NOMO-1 treated with DMSO at 0.1 percent for 48 hours (cell line): ENCODE results near the gene DOCK9.
"Not testable (repeated sequence)": the region's sequence is repeated elsewhere in the genome, so short reads cannot be mapped to it uniquely, and the experiment has no call there.

ENCODE experiments used
- DNase-seq: peaks from one replicate; lab custom pipeline; 2025; ENCODE audit not compliant: unreplicated experiment; lab: John Stamatoyannopoulos, UW

The DOCK9 gene

GRCh38 chr13:98829541-98829940 lies 148.3 kb downstream of the DOCK9 start:
- no peak for DNase-seq

DNA sequence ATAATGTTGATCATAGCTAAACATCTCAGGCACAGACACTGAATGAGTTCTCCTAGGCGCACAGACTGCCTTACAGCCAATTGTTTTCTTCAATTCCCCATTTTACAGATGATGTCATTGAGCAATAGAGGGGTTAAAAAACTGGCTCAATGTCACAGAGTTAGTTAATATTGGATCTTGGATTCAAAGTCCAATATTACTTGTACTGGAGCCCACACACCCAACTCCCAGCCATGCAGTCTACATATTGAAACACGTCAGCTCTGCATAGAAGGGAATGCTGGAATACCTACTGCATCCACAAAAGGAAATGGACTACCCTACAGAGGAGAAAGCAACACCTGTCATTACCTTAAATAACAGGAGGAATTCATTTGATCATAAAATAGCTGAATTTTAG lies 149.2 kb downstream of the DOCK9 start:
- no peak for DNase-seq

GRCh38 chr13:98827449-98827848 lies 150.4 kb downstream of the DOCK9 start:
- no peak for DNase-seq

DNA sequence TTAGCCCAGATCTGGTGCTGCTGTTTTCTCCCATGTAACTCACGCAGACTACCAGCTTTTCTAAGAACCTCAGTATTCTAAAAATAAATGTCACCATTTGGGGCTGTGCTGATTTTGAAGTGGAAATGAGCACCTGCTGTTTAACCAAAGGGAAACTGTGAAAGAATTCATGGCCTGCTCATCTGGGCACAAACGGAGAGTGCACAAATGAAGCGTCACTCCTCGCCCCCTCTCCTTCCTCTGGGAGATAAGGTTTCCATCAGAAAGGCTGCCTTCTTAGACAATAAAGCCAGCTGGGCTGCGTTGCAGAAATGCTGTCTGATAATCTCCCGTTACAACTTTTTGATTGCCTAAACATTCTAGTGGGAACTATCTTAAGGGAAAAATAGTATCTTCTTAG lies 151.7 kb downstream of the DOCK9 start:
- no peak for DNase-seq

DNA sequence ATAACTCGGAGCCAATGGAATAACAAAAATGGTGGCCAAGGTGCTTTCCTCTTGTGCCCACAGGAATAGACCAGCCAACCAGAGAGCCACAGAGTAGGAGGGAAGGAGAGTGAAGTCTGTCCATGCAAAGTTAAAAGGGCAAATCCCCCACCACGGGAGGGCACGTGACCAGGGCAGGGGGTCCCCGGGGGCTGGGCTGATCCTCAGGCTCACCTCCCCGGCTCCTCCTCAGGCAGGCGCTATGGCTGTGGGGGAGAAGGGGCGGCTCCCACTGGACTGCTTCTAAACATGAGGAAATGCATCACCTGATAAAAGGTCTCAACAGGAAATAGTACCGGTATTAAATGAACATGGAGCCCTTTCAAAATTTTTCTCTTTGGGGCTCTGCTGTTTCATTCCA lies 152.2 kb downstream of the DOCK9 start:
- no peak for DNase-seq

GRCh38 chr13:98824376-98825160 lies 153.3 kb downstream of the DOCK9 start:
- DNase-seq: no peak

- DNase-seq: no peak
Observed at GRCh38 chr13:98823442-98823841, 154.4 kb downstream of the DOCK9 start.

DNA sequence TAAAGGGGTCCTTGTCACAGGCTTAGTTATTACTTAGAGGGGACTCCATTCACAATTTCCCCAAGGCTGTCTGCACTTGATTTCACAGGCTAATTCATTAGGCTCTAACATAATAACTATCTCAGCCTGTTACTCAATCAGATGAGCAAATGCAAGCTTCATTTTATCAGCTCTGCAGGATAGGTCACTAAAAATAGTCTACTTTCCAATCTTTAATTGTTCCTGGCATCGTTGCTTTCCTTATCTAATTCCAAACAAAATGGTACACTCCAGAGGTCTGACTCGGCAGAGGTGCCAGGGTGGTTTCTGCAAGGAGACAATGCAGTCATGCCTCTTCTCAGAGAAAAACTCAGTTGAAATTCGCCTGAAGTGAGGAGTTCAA lies 155.6 kb downstream of the DOCK9 start:
- no peak for DNase-seq

- DNase-seq: no peak
Observed at GRCh38 chr13:98821372-98822224, 156.3 kb downstream of the DOCK9 start.

DNA sequence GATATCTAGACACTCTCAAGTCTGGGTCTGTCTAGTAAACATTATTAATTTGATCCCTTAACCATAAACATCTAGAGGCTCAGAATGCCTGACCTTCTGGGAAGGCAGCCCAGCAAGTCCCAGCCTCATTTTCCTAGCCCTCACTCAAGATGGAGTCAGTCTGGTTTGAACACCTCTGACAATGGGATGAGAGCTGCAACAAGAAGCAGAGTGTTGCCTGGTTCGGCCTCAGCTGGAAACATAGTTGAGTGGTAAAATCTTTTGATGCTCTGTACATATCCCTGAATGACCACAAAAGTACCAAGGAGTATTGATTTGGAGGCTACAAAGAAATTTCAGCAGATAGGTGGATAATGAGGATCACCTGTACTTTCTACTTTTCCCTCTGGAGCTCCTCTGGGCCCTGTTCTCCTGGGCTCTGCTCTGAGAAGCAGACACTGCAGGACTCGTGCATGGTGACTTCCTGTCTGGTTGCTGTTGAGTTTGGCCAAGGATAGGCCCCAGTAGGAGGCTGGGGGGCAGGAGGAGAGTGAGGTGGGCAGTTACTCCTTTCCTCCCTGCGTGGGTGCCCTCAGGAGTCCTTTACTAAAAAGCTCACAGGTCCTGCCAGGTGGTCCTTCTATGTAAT lies 157.0 kb downstream of the DOCK9 start:
- no peak for DNase-seq

DNA sequence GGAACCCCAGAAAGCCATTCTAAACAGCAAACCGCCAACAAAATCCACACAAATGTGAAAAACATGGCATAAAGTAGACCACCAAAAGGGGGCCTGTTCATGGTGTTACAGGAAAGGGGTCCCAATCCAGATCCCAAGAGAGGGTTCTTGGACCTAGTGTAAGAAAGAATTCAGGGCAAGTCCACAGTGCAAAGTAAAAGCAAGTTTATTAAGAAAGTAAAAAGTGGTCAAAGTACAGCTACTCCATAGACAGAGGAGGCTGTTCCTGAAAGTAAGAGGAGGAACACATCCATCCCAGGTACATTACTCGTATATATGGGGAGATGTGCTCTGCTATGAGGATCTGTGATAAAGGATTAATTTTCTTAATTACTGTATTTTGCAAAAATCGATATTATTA lies 157.6 kb downstream of the DOCK9 start:
- DNase-seq: no peak

DNA sequence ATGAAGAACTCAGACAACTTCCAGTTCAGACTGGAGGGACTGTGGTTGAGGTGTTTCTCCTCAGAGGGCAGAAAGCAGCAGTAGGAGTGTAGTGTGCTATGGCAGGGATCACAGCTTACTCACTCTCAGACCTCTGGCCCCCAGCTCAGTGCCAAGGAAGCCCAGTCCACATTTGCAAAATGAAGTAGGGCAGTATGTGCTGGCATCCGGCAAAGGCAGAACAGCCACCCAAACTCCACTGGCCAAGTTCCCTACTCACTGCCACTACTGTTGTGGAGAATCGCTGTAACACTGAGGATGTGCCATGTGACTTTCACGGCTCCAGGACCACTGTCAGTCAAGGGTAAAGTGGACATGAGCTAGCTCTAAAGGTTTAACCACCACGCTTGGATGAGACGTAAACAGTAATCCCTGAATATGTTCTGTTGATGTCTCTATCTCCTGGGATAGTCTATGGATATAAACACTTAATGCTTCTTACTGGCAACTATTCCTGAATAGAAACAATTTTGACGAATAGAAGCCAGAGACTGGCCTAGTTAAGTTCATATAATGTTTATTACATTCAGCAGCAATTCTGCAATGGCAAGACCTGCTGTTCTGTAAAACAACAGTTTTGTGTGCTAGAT lies 158.4 kb downstream of the DOCK9 start:
- no peak for DNase-seq

DNA sequence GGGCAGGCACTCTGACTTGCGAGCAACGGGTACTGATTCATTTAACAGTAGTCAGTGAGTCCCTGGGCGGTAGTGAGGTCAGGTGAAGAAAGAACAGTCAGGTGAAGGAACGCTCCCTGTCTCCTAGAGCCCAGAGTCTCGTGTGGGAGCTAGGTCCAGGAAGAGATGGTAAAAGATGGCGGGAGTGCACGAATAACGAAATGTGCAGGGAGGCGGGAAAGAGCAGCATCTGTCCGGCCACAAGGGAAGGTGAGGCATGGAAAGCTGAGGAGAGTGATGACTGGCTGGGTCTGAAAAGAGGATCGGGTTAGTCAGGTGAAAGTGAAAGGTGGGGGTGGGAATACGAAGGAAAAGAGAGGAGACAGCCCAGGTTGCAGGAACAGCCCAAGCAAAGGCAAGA lies 161.5 kb downstream of the DOCK9 start:
- DNase-seq: no peak

DNA sequence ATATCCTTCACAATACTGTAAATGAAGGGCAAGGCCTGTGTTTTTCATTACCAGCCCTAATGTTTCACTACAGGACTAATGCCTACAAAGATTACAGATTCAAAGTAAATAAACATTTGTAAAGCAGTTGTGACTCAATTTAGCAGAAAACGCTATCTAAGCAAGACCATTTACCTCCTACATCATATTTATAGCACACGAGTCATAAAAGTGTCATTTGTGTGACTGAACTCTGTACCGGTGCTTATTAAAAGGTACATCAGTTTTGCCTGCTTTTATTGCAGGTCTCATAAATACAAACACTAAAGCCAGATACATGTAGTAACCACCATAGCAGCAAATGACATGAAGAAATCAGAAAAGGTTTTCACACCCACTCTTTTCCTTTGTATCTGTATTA lies 163.9 kb downstream of the DOCK9 start:
- DNase-seq: no peak

GRCh38 chr13:98812186-98812790 lies 165.6 kb downstream of the DOCK9 start:
- not testable (repeated sequence) for DNase-seq

GRCh38 chr13:98810746-98811145 lies 167.1 kb downstream of the DOCK9 start:
- DNase-seq: peak; percentile 14

DNA sequence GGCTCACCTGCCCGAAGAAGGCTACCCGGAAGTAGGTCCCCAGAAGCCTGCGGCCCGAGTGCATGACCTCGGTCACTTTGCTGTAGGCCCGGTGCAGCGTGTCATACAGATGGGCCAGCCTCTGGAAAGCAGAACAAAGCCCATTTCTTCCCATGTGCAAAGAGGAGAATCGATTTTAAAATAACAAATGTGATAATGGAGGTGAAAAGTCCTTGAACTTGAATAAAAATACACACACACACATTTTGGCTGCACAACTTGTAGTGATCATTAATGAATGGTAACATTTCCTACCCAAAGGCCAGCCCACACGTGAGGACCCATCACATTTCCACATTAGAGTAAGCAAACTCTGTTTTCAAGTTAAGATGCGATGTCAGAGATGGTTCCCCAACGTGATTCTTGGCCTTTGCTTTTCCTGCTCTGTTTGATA lies 168.5 kb downstream of the DOCK9 start:
- DNase-seq: no peak

- no peak for DNase-seq
Observed at GRCh38 chr13:98807774-98808173, 170.1 kb downstream of the DOCK9 start.

GRCh38 chr13:98804336-98804855 lies 173.5 kb downstream of the DOCK9 start:
- DNase-seq: no peak

DNA sequence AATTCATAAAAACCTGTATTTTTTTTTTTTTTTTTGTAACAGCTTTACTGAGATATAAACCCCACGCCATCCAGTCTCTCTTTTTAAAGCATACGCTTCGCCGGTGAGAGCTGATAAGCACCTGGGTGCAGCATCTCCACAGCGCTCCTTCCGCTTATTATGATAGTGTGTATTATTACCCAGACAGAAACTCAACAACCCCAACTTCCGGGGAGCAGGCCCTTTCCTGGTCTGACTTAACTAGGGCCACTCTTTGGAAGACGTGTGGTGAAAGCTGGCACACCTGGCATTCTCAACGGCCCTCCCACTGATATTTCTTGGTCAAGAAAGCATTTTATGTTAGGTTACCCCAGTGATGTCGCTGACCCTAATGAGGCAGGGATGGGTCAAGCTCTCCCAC lies 173.9 kb downstream of the DOCK9 start:
- DNase-seq: no peak

DNA sequence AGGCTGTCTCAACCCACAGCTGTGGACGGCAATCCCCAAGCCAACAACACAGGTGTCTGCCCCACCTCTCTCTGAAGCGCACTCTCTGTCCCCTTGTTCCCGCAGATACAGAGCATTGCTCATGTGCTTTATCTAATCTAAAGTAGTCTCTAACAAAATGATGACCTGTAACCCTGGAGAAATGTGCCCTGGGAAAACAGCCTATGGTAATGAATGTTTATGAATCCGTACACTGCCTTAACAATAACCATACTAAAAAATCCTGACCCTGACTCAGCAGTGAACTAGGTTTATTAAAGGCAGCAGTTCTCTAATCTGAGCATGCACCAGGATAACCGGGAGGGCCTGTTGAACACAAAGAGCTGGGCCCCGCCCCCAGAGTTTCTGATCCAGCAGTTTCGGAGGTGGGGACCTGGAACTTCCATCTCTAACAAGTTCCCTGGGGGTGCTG lies 174.7 kb downstream of the DOCK9 start:
- no peak for DNase-seq
